DOHH2 (cell line): ENCODE measurements around the gene VTA1.

Experiments
- EZH2phosphoT487 ChIP-seq: fragments of 200-600 bp; sonication (generic); IDR thresholded peaks from 2 replicates; pipeline ENCODE4 v1.6.1; 2017; ENCODE audit warnings: borderline replicate concordance, mild to moderate bottlenecking, antibody characterized with exemption, low read length, moderate library complexity, mixed read lengths
- TF ChIP-seq, protein P1 (sequence below): fragments of 200-600 bp; sonication (generic); IDR thresholded peaks from one replicate; pipeline ENCODE4 v1.5.1; 2014; ENCODE audit warnings: antibody characterized with exemption, mild to moderate bottlenecking, low read depth, low read length; ENCODE audit not compliant: poor library complexity, severe bottlenecking

DNA sequence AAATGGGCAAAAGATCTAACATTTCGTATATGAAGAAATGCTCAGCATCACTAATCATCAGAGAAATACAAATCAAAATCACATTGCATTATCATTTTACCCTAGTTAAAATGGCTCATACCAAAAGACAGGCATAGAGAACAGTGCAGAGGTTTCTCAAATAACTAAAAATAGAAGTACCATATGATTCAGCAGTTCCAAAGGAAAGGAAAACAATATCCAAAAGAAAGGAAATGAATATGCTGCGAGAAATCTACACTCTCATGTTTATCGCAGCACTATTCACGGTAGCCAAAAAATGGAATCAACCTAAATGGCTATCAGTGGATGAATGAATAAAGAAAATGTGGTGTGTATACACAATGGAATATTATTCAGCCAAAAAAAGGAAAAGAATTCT, 63.5 kb downstream of the VTA1 start:
- TF ChIP-seq, protein P1, sequence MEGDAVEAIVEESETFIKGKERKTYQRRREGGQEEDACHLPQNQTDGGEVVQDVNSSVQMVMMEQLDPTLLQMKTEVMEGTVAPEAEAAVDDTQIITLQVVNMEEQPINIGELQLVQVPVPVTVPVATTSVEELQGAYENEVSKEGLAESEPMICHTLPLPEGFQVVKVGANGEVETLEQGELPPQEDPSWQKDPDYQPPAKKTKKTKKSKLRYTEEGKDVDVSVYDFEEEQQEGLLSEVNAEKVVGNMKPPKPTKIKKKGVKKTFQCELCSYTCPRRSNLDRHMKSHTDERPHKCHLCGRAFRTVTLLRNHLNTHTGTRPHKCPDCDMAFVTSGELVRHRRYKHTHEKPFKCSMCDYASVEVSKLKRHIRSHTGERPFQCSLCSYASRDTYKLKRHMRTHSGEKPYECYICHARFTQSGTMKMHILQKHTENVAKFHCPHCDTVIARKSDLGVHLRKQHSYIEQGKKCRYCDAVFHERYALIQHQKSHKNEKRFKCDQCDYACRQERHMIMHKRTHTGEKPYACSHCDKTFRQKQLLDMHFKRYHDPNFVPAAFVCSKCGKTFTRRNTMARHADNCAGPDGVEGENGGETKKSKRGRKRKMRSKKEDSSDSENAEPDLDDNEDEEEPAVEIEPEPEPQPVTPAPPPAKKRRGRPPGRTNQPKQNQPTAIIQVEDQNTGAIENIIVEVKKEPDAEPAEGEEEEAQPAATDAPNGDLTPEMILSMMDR: no peak
- no peak for TF ChIP-seq EZH2phosphoT487
